WERI-Rb-1 (cell line): ENCODE data around the gene MYO1F.
"Not testable (repeated sequence)": the region's sequence is repeated elsewhere in the genome, so short reads cannot be mapped to it uniquely, and the experiment has no call there.

ENCODE experiments used
- DNase-seq: peaks from one replicate; pipeline ENCODE4 v3.0.0-alpha.2; 2020
- H3K27ac ChIP-seq: fragments of 250-450 bp; sonication (Bioruptor Pico); 2 replicates; pipeline ENCODE4 v1.5.1; 2020; ENCODE audit warnings: mild to moderate bottlenecking, moderate library complexity
- H3K27me3 ChIP-seq: fragments of 250-450 bp; sonication (Bioruptor Pico); 2 replicates; pipeline ENCODE4 v1.5.1; 2021; ENCODE audit warnings: mild to moderate bottlenecking, low read depth, moderate library complexity; ENCODE audit not compliant: insufficient read depth, severe bottlenecking
- H3K36me3 ChIP-seq: fragments of 250-450 bp; sonication (Bioruptor Pico); 2 replicates; pipeline ENCODE4 v1.5.1; 2020; ENCODE audit warnings: mild to moderate bottlenecking, moderate library complexity
- H3K4me3 ChIP-seq: 2 replicates; pipeline ENCODE4 v1.5.1; 2011; ENCODE audit warnings: low read depth, mild to moderate bottlenecking, control low read depth, low read length
- H3K9me3 ChIP-seq: fragments of 250-450 bp; sonication (Bioruptor Pico); 2 replicates; pipeline ENCODE4 v1.5.1; 2021; ENCODE audit warnings: mild to moderate bottlenecking, moderate library complexity; ENCODE audit not compliant: severe bottlenecking
- TF ChIP-seq, protein P1 (sequence below): IDR thresholded peaks from 2 replicates; pipeline ENCODE4 v1.5.1; 2011; ENCODE audit warnings: low read depth, mild to moderate bottlenecking, control low read depth, inconsistent platforms, low read length

MYO1F gene

DNA sequence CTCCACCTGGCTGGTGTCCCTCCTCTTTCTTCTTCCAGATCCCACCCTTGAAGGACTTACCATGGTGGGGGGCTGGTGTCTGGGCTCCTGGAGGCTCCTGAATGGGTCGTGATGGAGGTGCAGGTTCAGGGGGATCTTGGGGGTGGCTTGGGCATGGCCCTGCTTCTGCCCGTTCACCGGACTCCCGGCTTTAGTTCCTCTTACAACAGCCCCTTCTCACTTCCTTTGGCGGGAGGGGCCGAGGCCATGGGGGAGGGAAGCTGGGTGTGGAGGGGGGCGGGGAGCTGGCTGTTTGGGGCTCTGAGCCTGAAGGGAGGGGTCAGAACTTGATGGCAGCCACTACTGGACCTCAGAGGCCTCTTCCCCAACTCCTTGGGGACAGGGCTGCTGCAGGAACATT is at the start of gene MYO1F:
Gene MYO1F, minus strand, starts transcription at position 196 of the 400 bp plus-strand sequence. Its CDS starts 133 bp downstream, at position 63.
- Histone ChIP-seq H3K36me3 (no peaks in the 10 kb centered on the region), H3K27ac (no peak within 1 kb of the TSS), H3K4me3 (no peak within 1 kb of the TSS), H3K27me3 (peaks cover 59% of the 10 kb centered on the region), H3K9me3 (no peaks in the 10 kb centered on the region)
- TF ChIP-seq, protein P1, sequence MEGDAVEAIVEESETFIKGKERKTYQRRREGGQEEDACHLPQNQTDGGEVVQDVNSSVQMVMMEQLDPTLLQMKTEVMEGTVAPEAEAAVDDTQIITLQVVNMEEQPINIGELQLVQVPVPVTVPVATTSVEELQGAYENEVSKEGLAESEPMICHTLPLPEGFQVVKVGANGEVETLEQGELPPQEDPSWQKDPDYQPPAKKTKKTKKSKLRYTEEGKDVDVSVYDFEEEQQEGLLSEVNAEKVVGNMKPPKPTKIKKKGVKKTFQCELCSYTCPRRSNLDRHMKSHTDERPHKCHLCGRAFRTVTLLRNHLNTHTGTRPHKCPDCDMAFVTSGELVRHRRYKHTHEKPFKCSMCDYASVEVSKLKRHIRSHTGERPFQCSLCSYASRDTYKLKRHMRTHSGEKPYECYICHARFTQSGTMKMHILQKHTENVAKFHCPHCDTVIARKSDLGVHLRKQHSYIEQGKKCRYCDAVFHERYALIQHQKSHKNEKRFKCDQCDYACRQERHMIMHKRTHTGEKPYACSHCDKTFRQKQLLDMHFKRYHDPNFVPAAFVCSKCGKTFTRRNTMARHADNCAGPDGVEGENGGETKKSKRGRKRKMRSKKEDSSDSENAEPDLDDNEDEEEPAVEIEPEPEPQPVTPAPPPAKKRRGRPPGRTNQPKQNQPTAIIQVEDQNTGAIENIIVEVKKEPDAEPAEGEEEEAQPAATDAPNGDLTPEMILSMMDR: no peak
- DNase-seq: no peak

DNA sequence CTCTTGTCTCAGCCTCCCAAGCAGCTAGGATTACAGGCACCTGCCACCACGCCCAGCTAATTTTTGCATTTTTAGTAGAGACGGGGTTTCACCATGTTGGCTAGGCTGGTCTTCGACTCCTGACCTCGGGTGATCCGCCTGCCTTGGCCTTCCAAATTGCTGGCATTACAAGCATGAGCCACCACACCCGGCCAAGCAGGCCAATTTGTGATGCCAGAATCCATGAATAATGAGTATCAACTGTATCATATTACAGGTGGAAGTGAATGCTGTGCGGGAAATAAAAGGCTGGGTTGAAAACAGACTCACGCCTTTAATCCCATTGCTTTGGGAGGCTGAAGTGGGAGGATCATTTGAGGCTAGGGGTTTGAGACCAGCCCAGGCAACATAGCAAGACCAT is 49.6 kb upstream of the MYO1F start:
- Histone ChIP-seq H3K27ac (no peak overlapping the region), H3K27me3 (peaks cover 47% of the 10 kb centered on the region), H3K9me3 (peaks cover 12% of the 10 kb centered on the region), H3K4me3 (no peak overlapping the region), H3K36me3 (no peaks in the 10 kb centered on the region)
- no peak for DNase-seq
- TF ChIP-seq, protein P1: no peak

DNA sequence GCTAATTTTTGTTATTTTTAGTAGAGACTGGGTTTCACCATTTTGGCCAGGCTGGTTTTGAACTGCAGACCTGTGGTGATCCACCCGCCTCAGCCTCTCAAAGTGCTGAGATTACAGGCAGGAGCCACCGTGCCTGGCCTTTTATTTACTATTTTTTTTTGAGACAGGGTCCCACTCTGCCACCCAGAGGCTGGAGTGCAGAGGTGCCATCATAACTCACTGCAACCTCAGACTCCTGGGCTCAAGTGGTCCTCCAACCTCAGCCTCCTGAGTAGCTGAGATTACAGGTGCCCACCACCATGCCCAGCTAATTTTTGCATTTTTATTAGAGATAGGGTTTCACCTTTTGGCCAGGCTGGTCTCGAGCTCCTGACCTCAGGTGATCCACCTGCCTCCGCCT is 45.6 kb upstream of the MYO1F start:
- DNase-seq, H3K9me3 ChIP-seq, H3K27ac ChIP-seq, H3K4me3 ChIP-seq, H3K36me3 ChIP-seq: not testable (repeated sequence)
- H3K27me3 ChIP-seq: peaks cover 59% of the 10 kb centered on the region
- TF ChIP-seq, protein P1: peak; percentile 43; the same call in 1 of the 2 replicates

DNA sequence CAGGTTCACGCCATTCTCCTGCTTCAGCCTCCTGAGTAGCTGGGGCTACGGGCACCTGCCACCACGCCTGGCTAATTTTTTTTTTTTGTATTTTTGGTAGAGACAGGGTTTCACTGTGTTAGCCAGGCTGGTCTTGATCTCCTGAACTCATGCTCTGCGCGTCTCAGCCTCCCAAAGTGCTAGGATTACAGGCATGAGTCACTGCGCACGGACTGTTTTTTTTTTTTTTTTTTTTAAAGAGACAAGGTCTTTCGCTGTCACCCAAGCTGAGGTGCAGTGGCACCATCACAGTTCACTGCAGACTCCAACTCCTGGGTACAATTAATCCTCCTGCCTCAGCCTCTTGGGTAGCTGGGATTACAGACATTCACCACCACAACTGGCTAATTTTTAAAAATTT is 41.5 kb upstream of the MYO1F start:
- TF ChIP-seq, protein P1: no peak
- H3K4me3 ChIP-seq: no peak overlapping the region

DNA sequence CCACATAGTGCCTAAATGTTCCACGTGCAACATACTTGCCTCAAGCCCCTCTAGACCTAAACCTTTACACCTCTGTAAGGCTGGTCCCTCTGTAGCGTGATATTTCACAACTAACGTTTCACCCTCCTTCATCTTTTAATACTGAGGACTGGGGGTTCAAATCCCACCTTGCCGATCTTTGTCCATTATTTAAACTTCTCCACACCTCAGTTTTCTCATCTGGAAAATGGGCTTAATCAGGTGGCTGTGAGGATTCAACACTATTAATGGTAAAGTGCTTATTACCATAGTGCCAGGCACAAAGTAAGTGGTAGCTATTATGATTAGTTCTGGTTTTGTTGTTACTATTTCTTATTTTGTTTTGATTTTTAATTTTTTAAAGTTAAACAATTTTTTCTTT is 40.7 kb upstream of the MYO1F start:
- Histone ChIP-seq H3K4me3 (no peak overlapping the region), H3K9me3 (no peaks in the 10 kb centered on the region), H3K36me3 (no peaks in the 10 kb centered on the region), H3K27me3 (peaks cover 52% of the 10 kb centered on the region), H3K27ac (no peak overlapping the region)
- DNase-seq: no peak
- TF ChIP-seq, protein P1: no peak

More for the DNA sequence above, 41.5 kb upstream of the MYO1F start:
- peaks cover 58% of the 10 kb centered on the region for H3K27me3 ChIP-seq
- H3K27ac ChIP-seq: no peak overlapping the region
- no peaks in the 10 kb centered on the region for H3K36me3 ChIP-seq
- no peak for DNase-seq
- no peaks in the 10 kb centered on the region for H3K9me3 ChIP-seq

DNA sequence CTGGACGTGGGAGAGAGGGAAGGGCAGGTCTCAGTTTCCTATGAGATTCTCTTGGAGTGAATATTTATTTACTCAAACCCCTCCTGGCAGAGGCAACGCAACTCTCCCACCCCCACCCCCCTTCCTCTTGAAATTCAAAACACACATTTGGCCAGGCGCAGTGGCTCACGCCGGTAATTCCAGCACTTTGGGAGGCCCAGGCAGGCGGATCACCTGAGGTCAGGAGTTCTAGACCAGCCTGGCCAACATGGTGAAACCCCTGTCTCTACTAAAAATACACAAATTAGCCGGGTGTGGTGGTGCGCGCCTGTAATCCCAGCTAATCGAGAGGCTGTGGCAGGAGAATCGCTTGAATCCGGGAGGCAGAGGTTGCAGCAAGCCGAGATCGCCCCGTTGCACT is 40.1 kb upstream of the MYO1F start:
- not testable (repeated sequence) for H3K27ac ChIP-seq, H3K36me3 ChIP-seq, H3K4me3 ChIP-seq, H3K9me3 ChIP-seq, DNase-seq
- H3K27me3 ChIP-seq: peaks cover 49% of the 10 kb centered on the region
